Nucleus accumbens (tissue), 56 donors: ENCODE measurements around the gene RANBP1.
A peak's percentile ranks its signal among the peaks of the same experiment; 100 is the strongest.

Source experiments
- DNase-seq, 56 donors: peaks; one replicate each; lab custom pipeline; 2025; lab: John Stamatoyannopoulos, UW

The RANBP1 gene

GRCh38 chr22:20087319-20088262 is 28.3 kb upstream of the RANBP1 start:
- DNase-seq = no peak

DNA sequence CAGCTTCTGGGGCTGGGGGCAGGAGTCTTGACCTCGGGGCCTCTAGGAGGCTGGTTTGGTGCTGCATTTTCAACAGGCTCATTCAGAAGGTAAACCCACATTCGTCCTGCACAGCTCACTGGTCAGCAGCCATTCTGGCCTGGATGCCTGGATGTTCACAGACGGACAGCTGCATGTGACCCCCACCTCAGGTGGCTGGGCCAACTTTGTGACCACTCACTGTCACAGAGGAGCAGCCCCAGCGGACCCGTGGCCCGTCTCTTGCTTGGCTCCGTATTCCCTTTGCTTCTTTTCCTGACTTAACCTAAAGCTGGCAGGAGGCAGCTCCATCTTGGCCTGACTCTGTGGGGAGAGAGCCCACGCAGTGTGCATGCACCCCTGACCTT is 27.6 kb upstream of the RANBP1 start:
- DNase-seq = no peak

DNA sequence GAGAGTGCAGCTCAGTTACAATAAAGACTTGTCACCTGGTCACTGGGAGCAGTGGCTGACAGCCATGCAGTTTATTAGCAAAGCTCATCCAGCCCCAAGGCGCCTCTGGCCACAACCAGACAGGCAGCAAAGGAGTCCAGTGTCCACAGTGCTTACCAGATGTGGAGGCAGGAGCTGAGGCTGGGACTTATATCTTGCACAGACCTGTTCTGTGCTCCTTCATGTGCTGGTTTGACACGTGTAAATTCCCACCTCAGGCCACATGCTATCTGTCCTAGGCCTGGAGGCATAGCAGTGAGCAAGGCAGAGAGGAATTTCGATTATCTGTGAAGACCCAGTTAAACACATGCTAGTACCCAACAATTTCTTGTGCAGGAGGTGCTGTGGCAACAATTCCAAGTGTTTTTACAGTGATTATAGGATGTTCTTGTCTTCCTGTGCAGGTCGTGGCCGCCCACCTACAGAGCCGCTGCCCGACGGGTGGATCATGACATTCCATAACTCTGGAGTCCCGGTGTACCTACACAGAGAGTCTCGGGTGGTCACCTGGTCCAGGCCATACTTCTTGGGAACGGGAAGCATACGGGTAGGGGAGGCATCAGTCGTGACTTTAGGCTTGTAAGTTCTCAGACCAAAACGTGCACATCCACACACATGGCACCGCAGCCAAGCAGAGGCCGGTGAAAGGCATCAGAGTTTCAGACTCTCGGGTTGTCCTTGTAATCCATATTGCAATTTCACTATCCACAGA is 26.5 kb upstream of the RANBP1 start:
- DNase-seq = no peak

GRCh38 chr22:20089977-20090729 is 25.8 kb upstream of the RANBP1 start:
- DNase-seq = no peak

- DNase-seq = no peak
Observed at GRCh38 chr22:20090730-20091240, 25.1 kb upstream of the RANBP1 start.

DNA sequence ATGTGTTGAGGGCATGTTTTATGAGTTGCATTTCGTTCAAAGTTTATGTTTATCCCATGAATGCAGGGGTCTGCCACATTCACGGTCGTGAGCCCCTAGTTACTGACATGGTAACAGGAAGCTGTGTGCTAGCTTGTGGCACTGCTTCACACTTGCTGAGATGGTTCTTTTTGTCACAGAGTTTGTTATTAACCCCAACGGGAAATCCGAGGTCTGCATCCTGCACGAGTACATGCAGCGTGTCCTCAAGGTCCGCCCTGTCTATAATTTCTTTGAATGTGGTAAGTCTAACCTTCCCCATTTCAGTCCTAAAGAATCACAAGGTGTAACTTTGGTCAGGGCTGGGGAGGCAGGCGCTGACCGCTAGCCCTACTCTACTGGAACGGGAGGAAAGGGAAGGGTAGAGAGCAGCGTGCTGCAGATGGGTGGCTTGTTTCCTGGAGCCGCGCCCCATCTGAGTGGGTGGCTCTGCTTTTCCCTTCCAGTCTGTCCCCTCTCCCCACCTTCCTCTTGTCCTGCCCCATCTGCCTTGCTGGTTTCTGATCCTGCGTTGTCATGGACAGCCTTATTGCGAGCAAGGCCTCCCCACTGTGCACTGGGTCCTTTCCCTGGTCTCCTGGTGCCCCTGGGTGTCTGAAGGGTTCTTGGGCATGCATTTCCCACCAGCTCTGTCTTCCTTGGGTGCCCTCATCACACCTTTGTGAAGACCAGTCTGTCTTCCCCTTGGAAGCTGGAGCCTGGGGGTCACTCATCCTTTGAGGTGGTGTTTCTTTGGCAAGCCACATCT is 24.0 kb upstream of the RANBP1 start:
- DNase-seq = no peak

GRCh38 chr22:20092477-20092854 is 23.4 kb upstream of the RANBP1 start:
- DNase-seq = no peak

DNA sequence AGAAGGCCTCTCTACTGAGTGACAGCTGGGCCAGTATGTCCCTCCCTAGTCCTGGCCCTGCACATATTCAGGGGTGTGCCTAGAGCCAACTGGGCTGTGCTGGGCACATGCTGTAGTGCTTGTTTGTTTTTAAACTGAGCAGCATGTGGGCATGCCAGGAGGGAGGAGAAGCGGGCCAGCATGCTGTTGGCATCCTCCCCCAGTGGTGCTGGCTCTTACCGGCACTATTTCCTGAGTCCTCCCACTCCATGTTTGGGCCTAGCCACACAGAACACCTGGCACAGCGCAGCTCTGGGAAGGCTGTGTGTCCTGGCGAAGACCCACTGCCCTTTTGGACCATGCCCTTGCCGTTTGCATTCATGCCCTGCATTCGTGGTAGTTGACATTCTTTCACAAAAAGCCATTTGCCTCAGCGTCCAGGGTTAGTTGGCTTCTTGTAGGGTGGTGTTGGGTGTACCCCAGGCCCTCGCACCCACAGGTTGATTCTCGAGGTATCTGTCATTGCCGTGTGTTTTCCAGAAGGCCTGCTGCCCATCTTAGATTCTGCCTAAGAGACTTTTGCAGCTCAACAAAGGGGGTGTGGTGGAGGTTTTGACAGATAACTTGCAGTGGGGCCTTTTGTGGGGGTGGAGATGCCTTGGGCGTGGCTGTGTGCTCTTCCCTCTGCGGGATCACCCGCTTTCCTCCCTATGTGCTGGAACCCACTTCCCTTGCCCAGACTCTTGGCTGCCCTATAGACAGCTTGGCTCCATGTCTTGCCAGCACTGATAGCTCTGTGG is 22.3 kb upstream of the RANBP1 start:
- peak in 18 of 56 donors; percentile 8 to 64 (median 40) for DNase-seq

DNA sequence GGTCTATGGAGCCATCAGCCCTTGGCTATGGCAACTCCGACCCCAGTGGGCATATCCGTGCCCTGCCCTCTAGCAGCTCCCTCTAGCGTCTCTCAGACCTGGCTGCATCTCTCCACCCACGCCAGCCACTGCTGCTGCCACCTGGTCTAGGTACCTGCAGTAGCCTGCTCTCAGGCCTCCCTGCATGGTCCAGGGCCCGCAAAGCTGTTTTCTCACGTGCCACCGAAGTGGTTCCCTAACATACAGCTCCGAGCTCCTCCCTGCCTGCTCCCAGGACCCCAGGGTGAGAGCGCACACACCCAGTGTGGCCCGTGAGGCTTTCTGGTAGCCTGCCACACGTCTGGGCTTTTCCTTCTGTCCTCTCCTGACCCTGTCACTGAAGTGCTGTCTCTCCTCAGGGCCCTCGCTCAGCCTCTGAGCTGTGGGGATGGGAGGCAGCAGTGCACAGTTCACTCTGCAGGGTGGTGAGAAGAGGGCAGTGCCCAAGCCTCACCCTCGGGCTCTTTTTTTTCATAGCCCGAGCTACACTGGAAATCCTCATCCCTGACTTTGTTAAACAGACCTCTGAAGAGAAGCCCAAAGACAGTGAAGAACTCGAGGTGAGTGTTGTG is 21.6 kb upstream of the RANBP1 start:
- DNase-seq = no peak

- no peak for DNase-seq
Observed at GRCh38 chr22:20095521-20095920, 20.4 kb upstream of the RANBP1 start.

DNA sequence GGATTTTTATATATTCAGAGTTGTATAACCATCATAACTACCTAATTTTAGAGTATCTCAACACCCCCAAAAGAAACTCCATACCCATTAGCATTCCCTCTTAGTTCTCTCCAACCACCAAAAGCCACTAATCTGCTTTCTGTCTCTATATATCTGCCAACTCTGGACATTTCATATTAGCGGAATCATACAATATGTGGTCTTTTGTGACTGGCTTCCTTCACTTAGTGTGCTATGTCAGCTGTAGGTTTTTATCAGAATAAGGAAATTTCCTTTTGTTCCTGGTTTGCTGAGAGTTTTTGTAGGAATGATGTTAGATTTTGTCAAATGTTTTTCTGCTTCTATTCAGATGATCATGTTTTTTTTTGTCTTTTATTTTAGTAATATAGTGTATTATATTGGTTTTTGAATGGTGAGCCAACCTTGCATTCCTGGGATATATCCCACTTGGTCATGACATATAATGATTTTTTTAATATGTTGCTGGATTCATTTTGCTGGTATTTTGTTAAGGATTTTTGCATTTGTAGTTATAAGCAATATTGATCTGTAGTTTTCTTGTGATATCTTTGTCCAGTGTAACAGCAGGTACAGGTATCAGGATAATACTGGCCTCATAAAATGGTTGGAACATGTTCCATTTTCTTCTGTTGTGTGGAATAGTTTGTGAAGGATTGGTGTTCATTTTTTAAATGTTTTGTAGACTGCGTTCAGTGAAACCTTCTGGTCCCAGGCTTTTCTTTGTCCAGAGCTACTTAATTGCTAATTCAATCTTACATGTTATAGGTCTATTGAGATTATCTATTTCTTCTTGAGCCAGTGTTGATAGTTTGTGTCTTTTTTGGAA is 19.1 kb upstream of the RANBP1 start:
- DNase-seq = no peak

GRCh38 chr22:20099099-20099711 is 16.7 kb upstream of the RANBP1 start:
- no peak for DNase-seq

DNA sequence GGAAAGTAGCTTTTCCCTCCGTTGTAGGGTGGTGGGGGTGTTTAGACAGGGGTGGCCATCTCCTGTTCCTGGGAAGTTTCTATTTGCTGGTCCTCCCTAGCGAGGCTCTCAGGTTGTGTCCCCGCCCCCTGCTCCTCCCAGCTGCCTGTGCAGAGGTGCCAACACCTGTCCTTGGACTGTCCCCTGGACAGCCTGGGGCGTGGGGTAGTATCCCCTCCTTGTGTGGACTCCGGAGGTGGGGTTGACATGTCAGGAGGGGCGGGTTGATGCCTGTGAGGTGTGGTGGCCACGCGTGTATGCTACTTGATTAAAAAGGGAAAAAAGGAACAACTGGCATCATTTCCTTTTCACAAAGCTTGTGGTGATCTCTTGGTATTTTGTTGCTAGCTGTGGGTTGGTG is 14.3 kb upstream of the RANBP1 start:
- DNase-seq = no peak

DNA sequence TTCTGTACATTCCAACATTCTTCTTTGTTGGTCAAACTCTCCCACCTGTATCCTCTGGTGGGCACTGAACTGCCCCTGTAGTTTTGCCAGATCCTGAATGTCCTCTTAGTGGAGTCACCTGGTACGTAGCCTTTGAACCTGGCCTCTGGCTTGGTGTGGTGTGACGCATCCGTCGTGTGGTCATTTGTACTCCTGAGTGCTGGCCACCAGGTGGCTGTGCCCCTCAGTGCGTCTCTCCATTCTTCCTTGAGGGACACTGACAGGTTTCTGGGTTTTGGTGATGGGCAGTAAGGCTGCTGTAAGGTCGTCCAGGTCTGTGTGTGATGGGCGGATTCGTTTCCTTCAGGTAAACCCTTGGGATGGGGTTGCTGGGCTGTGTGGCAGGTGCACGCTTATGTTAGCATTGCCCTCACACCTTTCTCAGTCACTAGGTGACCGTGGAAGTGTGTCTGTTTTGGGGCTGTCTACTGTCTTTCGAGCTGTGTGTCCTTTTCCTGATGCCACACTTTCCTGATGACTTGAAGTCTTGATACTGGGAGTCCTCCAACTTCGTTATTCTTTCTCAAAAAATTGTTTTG is 13.6 kb upstream of the RANBP1 start:
- no peak for DNase-seq

- DNase-seq = no peak
Observed at GRCh38 chr22:20105456-20106204, 10.3 kb upstream of the RANBP1 start.

GRCh38 chr22:20106205-20106848 is 9.6 kb upstream of the RANBP1 start:
- peak in 1 of 56 donors; percentile 10 for DNase-seq
